Prostate gland (tissue), 2 donors: ENCODE results near the gene ACSF3.

Source experiments
- CTCF ChIP-seq, 4 experiments: fragments of 200-600 bp in 2 of 4; fragments of 450-650 bp in 2 of 4; sonication (generic) in 2 of 4; IDR thresholded peaks; 1 replicate in 3 of 4; 2 replicates in 1 of 4; pipeline ENCODE4 v1.5.1; 2016 to 2019; ENCODE audit warnings: antibody characterized with exemption in 4 of 4, mild to moderate bottlenecking in 2 of 4, moderate library complexity in 2 of 4
- POLR2A ChIP-seq: fragments of 450-650 bp; IDR thresholded peaks from one replicate; pipeline ENCODE4 v1.6.1; 2016; ENCODE audit warnings: antibody characterized with exemption, mild to moderate bottlenecking

GRCh38 chr16:89051521-89052166, 42.0 kb upstream of the ACSF3 start:
- TF ChIP-seq CTCF (IDR thresholded peaks at IDR 0.05) (no peak), POLR2A (no peak)
